A549 (cell line): ENCODE measurements around the gene UBC. TPM values are rescaled to one million over a fixed set of nuclear protein-coding genes. Genes with fewer than 3 reads are reported as not detected.

Experiments used
- ATAC-seq, 2 experiments: fragments of 200-7000 bp in 1 of 2; fragments of >200 bp in 1 of 2; cut with Nextera tagmentation in 1 of 2; cut with Tn5 transposase in 1 of 2; 3 replicates each; pipeline versions ENCODE4 v1.8.0 to v1.9.1; 2018 to 2020; ENCODE audit warnings: mild to moderate bottlenecking in 1 of 2, moderate library complexity in 1 of 2
- CTCF ChIA-PET: fragments of 300-600 bp; sonication (Branson Sonifier 250); formaldehyde crosslinking; extraction: SDS; loops from one replicate; lab custom pipeline; 2021; ENCODE audit warnings: antibody characterized with exemption, inconsistent platforms; lab: Yijun Ruan, JAX
- POLR2A ChIA-PET: fragments of 350-600 bp; formaldehyde crosslinking; extraction: SDS; loops from one replicate; lab custom pipeline; 2021; ENCODE audit warnings: antibody characterized with exemption, inconsistent platforms; lab: Yijun Ruan, JAX
- DNase-seq, 2 experiments: peaks; one replicate each; pipeline versions ENCODE4 v3.0.0 to v3.0.0-alpha.2; 2011 to 2016; ENCODE audit warnings: low read depth in 1 of 2, low spot score in 1 of 2
- FAIRE-seq: peaks from 2 replicates; lab custom pipeline; 2011; peaks lifted over from hg19 to GRCh38; lab: Jason Lieb, UNC
- H3K27ac ChIP-seq, 2 experiments: fragments of >200 bp; sonication (Bioruptor Twin); formaldehyde crosslinking; 3 replicates each; pipeline ENCODE4 v1.5.1; 2016 to 2017
- H3K4me1 ChIP-seq: fragments of >200 bp; sonication (Bioruptor Twin); formaldehyde crosslinking; 3 replicates; pipeline ENCODE4 v1.6.1; 2016
- H3K4me2 ChIP-seq: fragments of >200 bp; sonication (Bioruptor Twin); formaldehyde crosslinking; 3 replicates; pipeline ENCODE4 v1.6.1; 2016
- H3K4me3 ChIP-seq: fragments of >200 bp; sonication (Bioruptor Twin); formaldehyde crosslinking; 3 replicates; pipeline ENCODE4 v1.5.1; 2016
- H3K9me3 ChIP-seq: fragments of >200 bp; sonication (Bioruptor Twin); formaldehyde crosslinking; 3 replicates; pipeline ENCODE4 v1.6.1; 2016
- CBX2 ChIP-seq: fragments of 200-600 bp; sonication (generic); IDR thresholded peaks from 2 replicates; pipeline ENCODE4 v1.6.1; 2016; ENCODE audit warnings: low read depth, mild to moderate bottlenecking, borderline replicate concordance
- CBX8 ChIP-seq: fragments of 200-600 bp; sonication (generic); IDR thresholded peaks from 2 replicates; pipeline ENCODE4 v1.6.1; 2016
- CEBPB ChIP-seq, 2 experiments: fragments of >200 bp in 1 of 2; sonication (Bioruptor Twin) in 1 of 2; formaldehyde crosslinking in 1 of 2; IDR thresholded peaks; 2 replicates each; pipeline ENCODE4 v1.6.1; 2012 to 2016
- CHD2 ChIP-seq: fragments of 150-350 bp; IDR thresholded peaks from 2 replicates; pipeline ENCODE4 v1.6.1; 2014; ENCODE audit warnings: low read length; ENCODE audit not compliant: partially characterized antibody
- E2F6 ChIP-seq: IDR thresholded peaks from 2 replicates; pipeline ENCODE4 v1.6.1; 2012; ENCODE audit warnings: low read depth, borderline replicate concordance
- EHMT2 ChIP-seq: fragments of 200-600 bp; sonication (generic); IDR thresholded peaks from 2 replicates; pipeline ENCODE4 v1.6.1; 2016; ENCODE audit warnings: antibody characterized with exemption, low read depth, mild to moderate bottlenecking, moderate library complexity
- EP300 ChIP-seq, 2 experiments: fragments of >200 bp; sonication (Bioruptor Twin); formaldehyde crosslinking; IDR thresholded peaks; 2 replicates in 1 of 2; 3 replicates in 1 of 2; pipeline ENCODE4 v1.6.1; 2016 to 2017
- ESRRA ChIP-seq: fragments of 150-350 bp; IDR thresholded peaks from 2 replicates; pipeline ENCODE4 v1.6.1; 2014; ENCODE audit warnings: mild to moderate bottlenecking, low read length, borderline replicate concordance
- FOSB ChIP-seq: fragments of 250-450 bp; sonication (Bioruptor Pico); IDR thresholded peaks from 2 replicates; pipeline ENCODE4 v1.5.0; 2020; ENCODE audit warnings: mild to moderate bottlenecking, moderate library complexity
- FOSL2 ChIP-seq, 2 experiments: fragments of 450-650 bp in 1 of 2; fragments of >200 bp in 1 of 2; sonication (Bioruptor Twin) in 1 of 2; formaldehyde crosslinking; IDR thresholded peaks; 2 replicates each; pipeline versions ENCODE4 v1.5.0 to v1.6.1; 2016 to 2020; ENCODE audit warnings: mild to moderate bottlenecking in 1 of 2, moderate library complexity in 1 of 2
- FOXS1 ChIP-seq: fragments of 250-450 bp; sonication (Bioruptor Pico); IDR thresholded peaks from 2 replicates; pipeline ENCODE4 v1.5.0; 2020; ENCODE audit warnings: mild to moderate bottlenecking, moderate library complexity
- GATA3 ChIP-seq: IDR thresholded peaks from 2 replicates; pipeline ENCODE4 v1.6.1; 2012; ENCODE audit warnings: borderline replicate concordance
- HDAC2 ChIP-seq: fragments of 200-600 bp; sonication (generic); IDR thresholded peaks from 2 replicates; pipeline ENCODE4 v1.6.1; 2016
- HEYL ChIP-seq: fragments of 250-450 bp; sonication (Bioruptor Pico); IDR thresholded peaks from 2 replicates; pipeline ENCODE4 v1.8.0; 2021; ENCODE audit warnings: mild to moderate bottlenecking, moderate library complexity
- HMGXB4 ChIP-seq: fragments of 250-450 bp; sonication (Bioruptor Pico); IDR thresholded peaks from 2 replicates; pipeline ENCODE4 v1.5.0; 2021; ENCODE audit warnings: mild to moderate bottlenecking, moderate library complexity, borderline replicate concordance
- HOXB5 ChIP-seq: fragments of 250-450 bp; sonication (Bioruptor Pico); IDR thresholded peaks from 2 replicates; pipeline ENCODE4 v1.5.0; 2020; ENCODE audit warnings: mild to moderate bottlenecking, moderate library complexity
- JUN ChIP-seq, 2 experiments: fragments of >200 bp; sonication (Bioruptor Twin); formaldehyde crosslinking; IDR thresholded peaks; 2 replicates in 1 of 2; 3 replicates in 1 of 2; pipeline ENCODE4 v1.6.1; 2016 to 2017
- JUNB ChIP-seq: fragments of >200 bp; sonication (Bioruptor Twin); formaldehyde crosslinking; IDR thresholded peaks from 2 replicates; pipeline ENCODE4 v1.6.1; 2016
- MAFK ChIP-seq: fragments of 450-650 bp; IDR thresholded peaks from 2 replicates; pipeline ENCODE4 v1.6.1; 2014; ENCODE audit not compliant: partially characterized antibody
- MAX ChIP-seq: IDR thresholded peaks from 2 replicates; pipeline ENCODE4 v1.6.1; 2012
- NFE2L2 ChIP-seq: fragments of 150-350 bp; conservative IDR thresholded peaks from 2 replicates; pipeline ENCODE4 v1.6.1; 2014; ENCODE audit warnings: low read length
- TP53 ChIP-seq: fragments of 250-450 bp; sonication (Bioruptor Pico); IDR thresholded peaks from 2 replicates; pipeline ENCODE4 v1.5.0; 2021; ENCODE audit warnings: mild to moderate bottlenecking, moderate library complexity
- ZFP36 ChIP-seq: fragments of 450-650 bp; IDR thresholded peaks from 2 replicates; pipeline ENCODE4 v1.6.1; 2014; ENCODE audit warnings: borderline replicate concordance; ENCODE audit not compliant: partially characterized antibody
- WGBS: methylation state at CpG from one replicate; pipeline ENCODE4 v1.1.6; 2017; ENCODE audit errors: missing lambda C conversion rate; 5-methylcytosine and 5-hydroxymethylcytosine counted together
- polyA plus RNA-seq, 4 experiments: library from polyadenylated mRNA; depleted of rRNA in 3 of 4; stranded (reverse); fragments of >200 nt; fragmentation: RNase III in 1 of 4; extraction: RNeasy Plus Mini Kit Qiagen cat#74134 plus additional on column Dnase treatment in 1 of 4; gene quantifications; 2 replicates in 3 of 4; 3 replicates in 1 of 4; pipeline ENCODE4 v1.2.3, GENCODE V29; 2011 to 2017

Gene UBC
- polyA plus RNA-seq, 2 of the 4 experiments (the other 2 are of a cell fraction), result 993 to 2,000 TPM

- no peak overlapping the region for H3K4me2 ChIP-seq
- no peak for TF ChIP-seq TP53 (CRISPR knock-in tag)
- whole genome bisulfite sequencing, result 71% methylated on average over 8 of the region's 8 CpGs
- no peaks in the 10 kb centered on the region for H3K9me3 ChIP-seq
- H3K4me1 ChIP-seq, result no peaks in the 10 kb centered on the region
- no peak for ATAC-seq
- DNase-seq, result no peak
- no peak for FAIRE-seq
- no peak overlapping the region for H3K4me3 ChIP-seq
- CTCF ChIA-PET, result interaction anchor here (1.6 to 11.2 kb wide), 2 partner anchors 10 to 46 kb away, joined by 3 to 96 read pairs; no protein-coding TSS in a partner anchor
- no peak overlapping the region for H3K27ac ChIP-seq
- POLR2A ChIA-PET, result interaction anchor here (0.6 kb wide), 1 partner anchor 75 kb away, joined by 3 read pairs; no protein-coding TSS in a partner anchor
Measured at GRCh38 chr12:124952801-124953200, 38.4 kb upstream of the UBC start.

- Histone ChIP-seq H3K27ac (no peak overlapping the region), H3K9me3 (no peaks in the 10 kb centered on the region), H3K4me3 (no peak overlapping the region), H3K4me1 (no peaks in the 10 kb centered on the region)
- DNase-seq, result no peak
- no peak for ATAC-seq
- 87% methylated on average over 17 of the region's 17 CpGs for WGBS
- ChIA-PET CTCF (interaction anchor here (1.6 to 11.2 kb wide), 2 partner anchors 9 to 45 kb away, joined by 3 to 96 read pairs; no protein-coding TSS in a partner anchor), POLR2A (interaction anchor here (0.6 kb wide), 1 partner anchor 76 kb away, joined by 3 read pairs; no protein-coding TSS in a partner anchor)
- no peak for FAIRE-seq
- TF ChIP-seq JUNB, result no peak
- TF ChIP-seq MAX, result no peak
- TF ChIP-seq HOXB5 (CRISPR knock-in tag), result no peak
- no peak for TF ChIP-seq E2F6
- no peak for TF ChIP-seq TP53 (CRISPR knock-in tag)
- TF ChIP-seq MAFK, result no peak
- TF ChIP-seq CEBPB (IDR thresholded peaks at IDR 0.05), result no peak
- TF ChIP-seq JUN (IDR thresholded peaks at IDR 0.05), result no peak
- TF ChIP-seq ZFP36, result no peak
- TF ChIP-seq, all 56 proteins: peak for 0
- H3K4me2 ChIP-seq, result no peak overlapping the region
Measured at GRCh38 chr12:124952295-124952694, 37.8 kb upstream of the UBC start.

GRCh38 chr12:124949779-124950728, 35.6 kb upstream of the UBC start:
- no peak for TF ChIP-seq EP300 (IDR thresholded peaks at IDR 0.05)
- TF ChIP-seq FOSB, result no peak
- TF ChIP-seq CEBPB (IDR thresholded peaks at IDR 0.05), result no peak
- TF ChIP-seq EHMT2, result no peak
- no peak for TF ChIP-seq FOXS1 (CRISPR knock-in tag)
- TF ChIP-seq CBX8, result no peak
- no peak for TF ChIP-seq CHD2
- no peak for TF ChIP-seq FOSL2 (IDR thresholded peaks at IDR 0.05)
- no peak for TF ChIP-seq FOSL2 (CRISPR knock-in tag; IDR thresholded peaks at IDR 0.05)
- no peak for TF ChIP-seq GATA3
- no peak for TF ChIP-seq ESRRA
- TF ChIP-seq ZFP36, result no peak
- no peak for TF ChIP-seq CBX2
- TF ChIP-seq JUNB, result no peak
- TF ChIP-seq HDAC2, result no peak
- no peak for TF ChIP-seq E2F6
- TF ChIP-seq NFE2L2, result no peak
- no peak for TF ChIP-seq HEYL (CRISPR knock-in tag)
- no peak for TF ChIP-seq HMGXB4 (CRISPR knock-in tag)
- ChIA-PET POLR2A (no interaction called here), CTCF (interaction anchor here (11.2 kb wide), 1 partner anchor 7 kb away, joined by 96 read pairs; no protein-coding TSS in a partner anchor)
- Histone ChIP-seq H3K4me3 (no peak overlapping the region), H3K27ac (no peak overlapping the region), H3K9me3 (no peaks in the 10 kb centered on the region), H3K4me2 (no peak overlapping the region), H3K4me1 (no peaks in the 10 kb centered on the region)
- no peak for FAIRE-seq
- 90% methylated on average over 40 of the region's 47 CpGs for WGBS
- DNase-seq, result no peak
- no peak for ATAC-seq
